Activated CD8-positive, alpha-beta memory T cell treated with anti-CD3 and anti-CD28 coated beads for 24 hours (primary cell): ENCODE measurements around the gene FGF21.
"Not testable (repeated sequence)": the region's sequence is repeated elsewhere in the genome, so short reads cannot be mapped to it uniquely, and the experiment has no call there.

Experiments
- DNase-seq: peaks from one replicate; pipeline ENCODE4 v3.0.0-alpha.2; 2020

The FGF21 gene, protein sequence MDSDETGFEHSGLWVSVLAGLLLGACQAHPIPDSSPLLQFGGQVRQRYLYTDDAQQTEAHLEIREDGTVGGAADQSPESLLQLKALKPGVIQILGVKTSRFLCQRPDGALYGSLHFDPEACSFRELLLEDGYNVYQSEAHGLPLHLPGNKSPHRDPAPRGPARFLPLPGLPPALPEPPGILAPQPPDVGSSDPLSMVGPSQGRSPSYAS

DNA sequence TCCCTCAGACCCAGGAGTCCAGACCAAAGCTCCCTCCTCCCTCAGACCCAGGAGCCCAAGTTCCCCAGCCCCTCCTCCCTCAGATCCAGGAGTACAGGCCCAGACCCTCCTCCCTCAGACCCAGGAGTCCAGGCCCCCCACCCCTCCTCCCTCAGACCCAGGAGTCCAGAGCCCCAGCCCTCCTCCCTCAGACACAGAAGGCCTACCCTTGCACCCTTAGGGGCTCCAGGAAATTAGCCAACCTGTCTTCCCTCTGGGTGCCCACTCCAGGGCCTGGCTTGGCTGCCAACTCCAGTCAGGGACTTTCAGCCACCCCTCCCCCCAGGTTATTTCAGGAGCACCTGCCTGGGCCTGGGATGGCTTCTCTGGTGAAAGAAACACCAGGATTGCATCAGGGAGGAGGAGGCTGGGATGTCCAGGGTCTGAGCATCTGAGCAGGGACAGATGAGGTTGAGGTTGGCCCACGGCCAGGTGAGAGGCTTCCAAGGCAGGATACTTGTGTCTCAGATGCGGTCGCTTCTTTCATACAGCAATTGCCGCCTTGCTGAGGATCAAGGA is at the start of gene FGF21:
FGF21 (plus strand) TSS at position 441 of the 558 bp plus-strand sequence. CDS start 713 bp downstream, outside the sequence.
- no peak for DNase-seq

DNA sequence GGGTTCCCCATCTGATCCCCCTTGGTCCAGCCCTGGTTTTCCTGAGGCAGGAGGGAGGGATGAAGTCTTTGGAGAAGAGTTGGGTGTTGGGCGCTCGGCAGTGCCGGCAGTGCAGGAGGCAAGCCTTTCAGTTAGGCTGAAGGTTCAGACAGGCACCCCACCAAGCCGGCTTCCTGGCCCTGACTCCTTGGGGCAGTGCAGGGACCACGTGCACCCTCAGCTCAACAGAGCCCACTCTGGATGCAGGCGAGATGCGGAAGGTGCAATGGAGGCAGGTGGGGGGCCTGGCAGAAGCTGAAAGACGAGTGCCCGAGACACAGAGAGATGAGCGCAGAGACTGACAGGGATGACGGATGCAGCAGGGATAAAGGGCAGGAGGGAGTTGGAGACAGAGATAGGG is 46.9 kb upstream of the FGF21 start:
- no peak for DNase-seq

DNA sequence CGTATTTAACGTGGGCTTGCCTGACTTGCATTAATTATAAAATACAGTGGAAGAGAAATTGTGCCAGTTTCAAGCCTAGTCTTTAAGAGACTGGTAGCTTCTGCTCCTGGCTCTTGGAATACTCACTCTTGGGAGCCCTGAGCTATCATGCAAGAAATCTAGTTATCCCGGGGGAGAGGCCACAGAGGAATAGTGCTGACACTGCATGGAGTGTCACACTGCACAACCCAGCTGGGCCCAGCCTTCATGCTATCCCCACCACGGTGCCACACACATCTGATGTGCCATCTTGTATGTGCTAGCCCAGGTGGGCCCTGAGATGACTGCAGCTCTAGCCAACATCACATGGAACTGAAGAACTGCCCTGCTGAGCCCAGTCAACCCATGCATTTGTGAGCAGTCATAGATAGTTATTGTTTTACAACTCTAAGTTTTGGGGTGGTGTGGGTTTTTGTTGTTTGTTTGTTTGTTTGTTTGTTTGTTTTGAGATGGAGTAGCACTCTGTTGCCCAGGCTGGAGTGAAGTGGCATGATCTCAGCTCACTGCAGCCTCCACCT is 44.1 kb upstream of the FGF21 start:
- no peak for DNase-seq

DNA sequence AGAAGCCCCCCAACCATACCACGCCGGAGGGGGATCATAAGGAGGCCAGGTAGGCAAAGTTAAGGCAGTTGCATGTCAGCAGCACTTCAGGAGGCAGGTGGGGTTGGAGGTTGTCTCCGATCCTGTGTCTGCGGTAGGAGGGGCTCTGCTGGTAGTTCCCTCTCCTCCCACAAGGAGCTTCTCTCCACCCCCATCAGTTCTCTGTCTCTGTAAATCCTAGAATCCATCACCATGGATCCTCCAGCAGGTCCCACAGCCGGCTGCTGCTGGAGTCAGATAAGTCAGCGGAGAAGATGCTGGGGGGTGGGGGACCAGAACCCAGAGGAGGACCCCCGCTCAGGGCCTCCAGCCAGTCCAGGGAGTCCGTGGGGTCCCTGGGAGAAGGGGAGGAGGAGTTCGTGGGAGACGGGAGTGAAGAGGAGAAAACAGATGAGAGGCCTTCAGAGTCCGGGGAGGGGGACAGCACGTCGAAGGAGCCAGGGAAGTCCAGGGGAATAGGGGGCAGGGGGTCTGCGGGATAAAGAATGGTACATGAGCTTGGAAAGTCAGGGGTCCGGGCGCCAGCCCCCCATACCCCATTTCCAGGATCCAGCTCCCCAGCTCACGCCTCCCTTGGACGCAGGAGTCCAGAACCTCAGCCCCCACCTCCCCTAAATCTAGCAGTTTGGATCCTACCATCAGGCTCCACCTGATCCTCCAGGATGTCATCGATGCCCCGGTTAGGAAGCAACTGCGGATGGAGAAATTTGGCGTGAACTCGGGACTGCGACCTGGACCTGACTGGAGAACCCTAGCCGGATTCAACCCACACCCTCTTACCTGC is 42.1 kb upstream of the FGF21 start:
- DNase-seq: no peak

DNA sequence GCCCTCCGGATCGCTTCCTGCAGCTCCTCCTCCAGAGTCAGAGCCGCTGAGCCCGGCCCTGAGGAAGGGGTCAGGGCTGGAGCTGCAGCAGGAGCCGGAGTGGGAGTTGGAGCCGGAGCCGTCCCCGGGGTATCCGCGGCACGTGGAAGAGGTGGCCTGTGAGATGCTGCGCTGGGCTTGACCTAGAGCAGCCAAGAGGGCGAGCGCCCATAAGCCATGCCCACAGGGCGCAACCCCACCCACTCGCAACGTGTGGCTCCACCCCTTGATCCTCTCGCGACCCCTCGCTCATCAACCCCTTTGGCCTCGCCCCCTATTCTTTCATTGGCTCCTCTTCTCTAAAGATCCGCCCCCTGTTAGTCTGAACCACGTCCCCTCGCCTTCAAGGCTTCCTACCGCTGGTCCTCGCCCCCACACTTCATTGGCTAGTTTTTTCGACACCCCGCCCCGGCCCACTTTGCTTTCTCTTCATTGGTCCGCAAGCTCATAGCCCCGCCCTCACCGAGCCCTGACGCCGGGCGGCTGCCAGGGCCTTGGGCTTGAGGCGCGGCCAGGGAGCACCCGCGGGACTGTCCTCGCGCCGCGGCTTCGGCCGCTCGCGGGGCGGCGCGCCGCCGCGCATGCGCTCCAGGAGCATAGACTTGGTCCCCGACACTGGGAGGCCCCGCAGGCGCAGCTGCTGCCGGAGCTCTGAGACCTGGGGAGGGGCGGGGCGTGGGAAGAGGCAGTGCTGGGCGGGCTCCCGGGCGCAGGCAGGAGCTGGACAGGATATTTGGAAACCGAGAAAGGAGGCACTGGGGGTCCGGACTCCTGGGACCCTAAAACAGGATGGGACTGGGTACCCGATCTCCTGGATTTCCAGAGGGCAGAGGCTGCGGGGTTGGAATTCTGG is 41.2 kb upstream of the FGF21 start:
- DNase-seq: peak; percentile 98

GRCh38 chr19:48714759-48715675 is 40.3 kb upstream of the FGF21 start:
- no peak for DNase-seq

- DNase-seq: no peak
These were observed 39.6 kb upstream of the FGF21 start for GRCh38 chr19:48715681-48716171.

- no peak for DNase-seq
These were observed 38.6 kb upstream of the FGF21 start for GRCh38 chr19:48716562-48717291.

- DNase-seq: not testable (repeated sequence)
These were observed 37.2 kb upstream of the FGF21 start for GRCh38 chr19:48718106-48718505.

GRCh38 chr19:48718711-48719231 is 36.6 kb upstream of the FGF21 start:
- no peak for DNase-seq

GRCh38 chr19:48719263-48720171 is 35.8 kb upstream of the FGF21 start, which contains the start of gene MAMSTR:
Gene MAMSTR, minus strand, starts transcription at chr19:48719725. Its CDS starts 694 bp downstream, at chr19:48719031.
- DNase-seq: no peak

- DNase-seq: no peak
These were observed 35.1 kb upstream of the FGF21 start for GRCh38 chr19:48720251-48720612.

- DNase-seq: peak; percentile 93
These were observed 34.6 kb upstream of the FGF21 start for GRCh38 chr19:48720613-48721296.

- no peak for DNase-seq
These were observed 33.1 kb upstream of the FGF21 start for GRCh38 chr19:48722196-48722708.

GRCh38 chr19:48724796-48725753 is 30.2 kb upstream of the FGF21 start:
- DNase-seq: no peak

- DNase-seq: no peak
These were observed 28.8 kb upstream of the FGF21 start for GRCh38 chr19:48726556-48726955.
